Right kidney (tissue), 1 donor: ENCODE measurements around the gene TNIK.

ENCODE experiments used
- DNase-seq: peaks from one replicate; pipeline ENCODE4 v3.0.0-alpha.2; 2016

Gene TNIK

DNA sequence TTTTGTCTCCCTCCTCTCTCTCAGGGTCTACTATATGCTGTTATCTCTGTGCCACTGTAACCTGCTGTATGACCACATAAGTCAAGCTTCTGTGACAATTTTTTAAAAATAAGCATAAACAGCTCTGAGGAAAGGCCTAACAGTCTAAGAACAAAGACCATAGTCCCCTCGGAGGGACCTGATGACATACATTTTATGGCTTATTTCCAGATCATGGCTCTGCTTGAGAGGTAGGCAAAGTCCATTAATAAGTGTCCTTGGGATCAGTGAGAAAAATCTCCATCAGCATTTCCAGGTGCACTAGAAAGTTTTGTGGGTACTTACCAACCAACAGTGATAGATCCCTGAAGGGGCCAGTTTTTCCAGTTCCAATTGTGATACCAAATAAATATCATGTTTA lies 123.8 kb downstream of the TNIK start:
- DNase-seq: no peak

DNA sequence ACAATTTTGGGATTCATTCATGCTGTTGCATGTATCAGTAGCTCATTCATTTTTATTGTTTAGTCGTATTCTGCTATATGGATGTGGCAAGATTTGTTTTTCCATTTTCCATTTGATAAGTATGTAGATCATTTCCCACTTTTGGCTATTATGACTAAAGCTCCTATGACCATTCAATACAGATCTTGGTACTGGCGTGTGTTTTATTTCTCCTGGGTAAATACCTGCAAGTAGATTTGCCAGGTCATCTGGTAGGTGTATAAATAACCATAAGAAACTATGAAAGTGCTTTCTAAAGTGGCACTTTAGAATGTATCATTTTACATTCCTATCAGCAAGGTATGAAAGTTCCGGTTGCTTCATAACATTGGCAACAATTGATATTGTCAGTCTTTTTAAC lies 124.6 kb downstream of the TNIK start:
- DNase-seq: no peak

- DNase-seq: no peak
These were observed 125.8 kb downstream of the TNIK start for GRCh38 chr3:171334465-171334811.

DNA sequence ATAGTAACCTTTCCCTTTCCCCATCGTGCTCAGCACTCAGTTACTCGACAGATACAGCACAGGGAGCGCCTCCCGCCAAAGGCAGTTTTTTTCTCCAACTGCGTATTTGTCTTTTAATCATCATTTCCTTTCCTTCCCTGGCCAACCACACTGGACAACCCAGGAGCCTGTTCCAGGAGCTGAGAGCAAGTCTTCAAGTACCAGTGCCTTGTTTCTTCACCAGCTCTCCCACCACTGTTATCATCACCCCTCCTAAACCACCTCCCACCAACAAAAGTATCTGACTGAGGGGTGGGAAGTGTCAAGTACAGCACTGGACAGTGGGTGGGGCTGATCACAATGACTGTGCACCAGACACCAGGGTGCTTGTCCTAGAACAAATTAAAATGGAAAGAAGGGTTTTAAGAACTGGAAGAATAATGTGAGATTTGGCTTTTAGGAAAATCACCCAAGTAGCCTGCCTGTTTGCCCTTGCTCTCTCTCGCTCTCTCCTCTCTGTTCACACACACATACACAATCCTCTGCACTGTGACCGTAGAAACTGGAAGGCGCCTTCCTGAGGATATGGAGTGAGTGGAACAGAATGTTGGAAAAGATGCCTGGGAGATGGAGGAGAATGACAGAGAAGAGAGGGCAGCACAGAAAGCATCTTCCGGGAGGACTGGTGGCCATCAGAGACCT lies 126.3 kb downstream of the TNIK start:
- no peak for DNase-seq

GRCh38 chr3:171330938-171331337 lies 129.3 kb downstream of the TNIK start:
- no peak for DNase-seq

DNA sequence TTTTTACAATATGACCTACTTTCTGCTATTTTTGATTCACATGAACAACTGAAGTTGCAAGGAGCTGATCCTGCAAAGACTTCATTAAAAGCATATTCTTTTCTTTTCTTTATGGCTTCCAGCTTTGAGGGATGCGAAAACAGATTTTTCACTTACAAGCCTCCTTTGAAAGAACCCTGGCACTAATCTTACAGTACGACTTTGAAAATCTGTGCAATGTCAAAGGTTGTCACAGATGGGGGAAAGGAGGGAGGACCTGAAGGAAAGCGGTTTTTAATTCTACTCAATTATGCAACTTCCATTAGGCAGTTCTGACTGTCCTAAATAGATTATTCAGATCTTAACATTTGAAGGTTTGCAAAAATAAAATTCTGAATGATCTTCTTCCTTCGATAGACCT lies 130.5 kb downstream of the TNIK start:
- no peak for DNase-seq

DNA sequence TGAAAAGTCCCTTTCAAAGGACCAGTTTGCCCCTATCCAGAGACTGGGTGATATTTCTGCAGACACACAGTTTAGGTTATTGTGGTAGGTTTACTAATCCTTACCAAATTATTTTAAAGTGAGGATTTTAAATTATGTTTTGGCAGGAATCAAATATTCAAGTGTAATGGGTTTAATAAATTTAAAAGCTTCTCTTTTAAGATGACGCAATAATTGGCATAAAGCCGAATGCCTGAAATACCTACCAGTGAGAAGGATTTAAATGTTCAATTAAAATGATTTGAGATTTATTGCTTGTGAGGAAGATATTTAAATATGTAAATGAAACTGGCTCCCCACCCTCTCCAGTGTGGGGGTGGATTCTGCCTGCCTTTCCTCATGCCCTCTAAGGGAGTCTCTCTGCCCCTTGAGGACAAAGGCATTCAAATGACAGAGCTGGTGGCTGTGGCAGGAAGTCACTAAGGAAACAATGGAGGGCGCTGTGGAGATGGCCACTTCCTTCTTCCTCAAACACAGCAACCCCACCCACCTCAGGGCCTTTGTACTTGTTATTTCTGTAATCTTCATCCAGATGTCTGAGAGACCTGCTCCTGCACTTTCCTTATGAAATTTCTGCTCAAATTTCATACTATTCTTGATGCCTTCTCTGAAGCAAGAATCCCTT lies 131.7 kb downstream of the TNIK start:
- no peak for DNase-seq

GRCh38 chr3:171327441-171328174 lies 132.6 kb downstream of the TNIK start:
- DNase-seq: no peak

GRCh38 chr3:171326717-171327440 lies 133.3 kb downstream of the TNIK start:
- no peak for DNase-seq

DNA sequence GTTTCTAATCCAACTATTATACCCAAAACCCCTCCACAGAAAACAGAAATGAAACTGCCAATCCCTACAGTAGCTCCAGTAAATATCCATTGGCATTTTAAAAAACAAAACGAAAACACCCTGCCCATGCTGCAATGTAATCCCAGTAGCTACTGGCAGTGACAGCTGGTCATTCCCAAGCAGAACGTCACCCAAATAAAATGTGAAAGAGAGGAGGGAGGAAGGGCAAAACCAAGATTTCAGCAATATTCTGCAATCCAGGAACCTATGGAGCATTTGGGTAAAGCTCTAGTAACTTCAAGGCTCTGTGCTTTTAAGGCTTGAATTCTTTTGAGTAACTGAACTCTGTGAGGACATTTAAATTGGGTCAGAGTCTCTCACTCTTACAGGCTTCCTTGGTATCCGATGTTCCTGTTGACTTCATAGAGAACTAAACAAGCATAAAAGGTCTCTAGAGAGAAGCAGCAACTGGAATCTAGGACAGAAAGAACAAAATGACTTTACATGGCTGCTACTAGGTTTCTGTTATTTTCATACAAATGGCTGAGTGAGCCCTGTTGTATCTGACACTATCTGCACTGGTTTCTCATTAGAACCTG lies 136.2 kb downstream of the TNIK start:
- DNase-seq: no peak

DNA sequence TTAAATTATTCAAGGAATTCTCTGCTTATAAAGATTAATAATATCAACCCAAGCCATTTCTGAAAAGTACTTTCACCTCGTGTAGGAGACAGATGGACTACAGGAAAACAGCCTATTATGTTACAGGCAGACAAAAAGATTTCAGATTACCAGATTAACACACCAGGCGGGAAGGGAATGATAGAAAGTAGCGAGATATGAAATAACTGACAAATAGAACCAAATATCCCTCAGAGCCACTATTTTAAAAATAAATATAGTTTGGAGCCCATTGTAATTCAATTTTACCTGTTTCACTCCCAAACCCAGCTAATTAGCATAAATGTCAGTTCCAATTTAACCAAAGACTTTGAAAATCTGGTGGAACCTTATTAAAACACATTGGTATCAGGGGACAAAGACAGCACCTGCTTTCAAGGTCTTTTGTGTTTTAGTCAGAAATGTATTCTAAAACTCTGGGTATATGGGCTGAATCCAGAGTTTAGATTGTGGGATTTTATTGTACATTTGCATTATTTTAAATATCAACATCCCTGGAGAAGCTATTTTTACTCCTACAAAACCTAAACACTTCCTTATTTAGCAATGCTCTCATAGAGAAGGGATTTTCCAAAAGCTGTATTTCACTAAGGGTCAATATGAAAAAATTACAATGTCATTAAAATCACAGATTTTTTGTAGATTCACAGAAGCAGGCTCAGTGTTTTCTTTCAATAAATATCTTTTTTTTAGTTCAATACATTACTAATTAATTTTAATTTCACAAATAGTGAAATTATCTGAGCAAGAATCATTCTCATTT lies 138.4 kb downstream of the TNIK start:
- no peak for DNase-seq

DNA sequence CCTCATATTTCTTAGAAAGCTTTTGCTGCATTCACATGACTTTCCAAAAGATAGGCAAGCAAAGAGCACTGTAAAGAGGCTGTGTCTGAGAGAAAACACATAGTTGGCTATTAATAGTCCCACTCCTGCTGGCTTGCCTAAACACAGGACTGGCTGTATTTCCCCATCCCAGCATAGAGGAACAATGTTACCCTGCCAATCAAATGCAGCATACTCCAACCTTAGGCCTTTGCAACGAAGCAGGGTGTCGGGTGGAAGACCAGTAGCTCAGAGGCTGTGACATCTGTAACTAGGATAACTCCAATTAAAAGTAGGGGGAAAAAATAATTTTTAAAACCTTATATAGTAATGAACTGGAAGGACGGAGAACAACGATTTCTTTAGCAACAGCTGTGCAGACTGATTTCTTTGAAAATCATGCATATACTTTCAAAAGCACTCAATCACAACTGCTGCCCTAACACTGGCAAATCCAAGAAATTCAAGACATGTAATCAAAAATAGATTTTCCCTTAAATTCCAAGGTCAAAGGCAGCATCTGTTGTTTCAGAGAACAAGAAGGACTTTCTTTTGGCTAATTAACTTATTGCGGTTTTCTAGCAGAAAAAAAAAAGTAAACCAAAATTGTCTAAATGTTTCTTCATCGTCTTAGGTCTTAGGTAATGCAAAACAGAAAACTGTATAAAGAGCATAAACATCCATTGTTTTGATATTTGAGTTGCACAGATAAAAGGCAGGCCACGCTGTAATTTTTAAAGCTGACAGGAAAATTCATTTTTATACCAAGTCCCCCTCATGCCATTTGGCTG lies 139.3 kb downstream of the TNIK start:
- no peak for DNase-seq

GRCh38 chr3:171317171-171317570 lies 143.0 kb downstream of the TNIK start:
- DNase-seq: no peak

GRCh38 chr3:171315919-171316318 lies 144.3 kb downstream of the TNIK start:
- DNase-seq: no peak

- no peak for DNase-seq
These were observed 145.1 kb downstream of the TNIK start for GRCh38 chr3:171315101-171315500.

GRCh38 chr3:171314341-171314740 lies 145.9 kb downstream of the TNIK start:
- DNase-seq: no peak

- DNase-seq: no peak
These were observed 146.5 kb downstream of the TNIK start for GRCh38 chr3:171313702-171314101.

DNA sequence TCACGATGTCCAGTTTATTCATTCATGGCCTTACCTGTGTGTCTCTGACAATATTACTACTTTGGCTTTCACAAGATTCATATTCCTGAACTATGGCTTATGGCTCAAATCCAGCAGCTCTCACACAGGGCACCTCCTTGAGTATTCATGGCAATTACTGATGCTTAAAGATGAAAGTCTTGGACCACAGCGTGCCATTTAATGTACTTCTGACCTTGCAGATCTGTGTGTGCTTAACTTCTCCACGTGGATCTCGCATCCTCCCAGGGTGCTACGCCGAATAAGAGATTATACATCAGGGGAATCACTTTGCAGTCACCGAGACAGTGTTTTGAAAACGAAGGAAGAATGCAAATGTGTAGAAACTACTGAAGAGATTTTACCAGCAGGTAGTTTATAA lies 147.5 kb downstream of the TNIK start:
- DNase-seq: no peak

- DNase-seq: no peak
These were observed 148.4 kb downstream of the TNIK start for GRCh38 chr3:171311784-171312183.

GRCh38 chr3:171309906-171310359 lies 150.3 kb downstream of the TNIK start:
- DNase-seq: no peak

- DNase-seq: no peak
These were observed 152.2 kb downstream of the TNIK start for GRCh38 chr3:171307988-171308387.
